GM12878 (cell line): ENCODE data around the gene NKD1. TPM values are rescaled to one million over a fixed set of nuclear protein-coding genes. Genes with fewer than 3 reads are reported as not detected.

Experiments
- ATAC-seq: fragments of 200-7000 bp; cut with Tn5 transposase; 3 replicates; pipeline ENCODE4 v1.9.1; 2020; ENCODE audit warnings: mild to moderate bottlenecking, moderate library complexity
- BruUV-seq: library from RNA; stranded (reverse); fragments of 400-500 nt; replicated peaks from 2 replicates; lab custom pipeline; 2021; lab: Mats Ljungman, UMichigan
- CTCF ChIA-PET: fragments of 300-600 bp; sonication (Branson Sonifier 250); formaldehyde crosslinking; extraction: SDS; loops from one replicate; lab custom pipeline; 2021; ENCODE audit warnings: inconsistent platforms; lab: Yijun Ruan, JAX
- POLR2A ChIA-PET: fragments of 350-600 bp; formaldehyde crosslinking; extraction: SDS; loops from one replicate; lab custom pipeline; 2021; ENCODE audit warnings: inconsistent platforms; lab: Charles Lee
- RAD21 ChIA-PET: fragments of 300-600 bp; sonication (Branson Sonifier 250); formaldehyde crosslinking; loops from one replicate; lab custom pipeline; 2023; ENCODE audit warnings: antibody characterized with exemption; ENCODE audit not compliant: unreplicated experiment; lab: Charles Lee
- SMC1A ChIA-PET: fragments of 300-600 bp; sonication (Branson Sonifier 250); formaldehyde crosslinking; loops from one replicate; lab custom pipeline; 2023; ENCODE audit not compliant: unreplicated experiment, uncharacterized antibody; lab: Charles Lee
- DNase-seq: peaks from one replicate; pipeline ENCODE4 v3.0.0-alpha.2; 2011; ENCODE audit warnings: low read depth, low spot score
- FAIRE-seq: peaks from 3 replicates; lab custom pipeline; 2011; peaks lifted over from hg19 to GRCh38; lab: Jason Lieb, UNC
- H2AFZ ChIP-seq: 2 replicates; pipeline ENCODE4 v1.6.0; 2011; ENCODE audit warnings: low read depth, low read length, control low read depth; ENCODE audit not compliant: control insufficient read depth
- H3K27ac ChIP-seq: 2 replicates; pipeline ENCODE4 v1.5.1; 2011; ENCODE audit warnings: control low read depth; ENCODE audit not compliant: control insufficient read depth, insufficient read depth
- H3K27me3 ChIP-seq, 2 experiments: replicated peaks in 1 of 2; 2 replicates each; pipeline versions ENCODE4 v1.6.0 to v1.6.1; 2011; ENCODE audit warnings: low read length in 1 of 2; ENCODE audit not compliant: control insufficient read depth in 2 of 2, insufficient read depth in 2 of 2
- H3K36me3 ChIP-seq, 2 experiments: 2 replicates each; pipeline ENCODE4 v1.5.1; 2011; ENCODE audit warnings: low read length in 1 of 2; ENCODE audit not compliant: control insufficient read depth in 2 of 2, insufficient read depth in 2 of 2
- H3K4me1 ChIP-seq: 2 replicates; pipeline ENCODE4 v1.6.1; 2011; ENCODE audit warnings: mild to moderate bottlenecking, low read length, moderate library complexity, mixed read lengths; ENCODE audit not compliant: control insufficient read depth, insufficient read depth
- H3K4me2 ChIP-seq: 2 replicates; pipeline ENCODE4 v1.6.0; 2011; ENCODE audit warnings: control low read depth; ENCODE audit not compliant: control insufficient read depth, insufficient read depth
- H3K4me3 ChIP-seq: fragments of 200-600 bp; sonication (generic); 2 replicates; pipeline ENCODE4 v1.5.1; 2016
- H3K79me2 ChIP-seq: 2 replicates; pipeline ENCODE4 v1.6.0; 2011; ENCODE audit warnings: low read length; ENCODE audit not compliant: control insufficient read depth, insufficient read depth
- H3K9ac ChIP-seq: 2 replicates; pipeline ENCODE4 v1.8.0; 2011; ENCODE audit warnings: low read length, control low read depth, mixed read lengths; ENCODE audit not compliant: control insufficient read depth, insufficient read depth
- H3K9me3 ChIP-seq: replicated peaks from 3 replicates; pipeline ENCODE4 v1.5.1; 2011; ENCODE audit warnings: mild to moderate bottlenecking, low read length; ENCODE audit not compliant: control insufficient read depth, insufficient read depth
- H4K20me1 ChIP-seq: 2 replicates; pipeline ENCODE4 v1.6.0; 2011; ENCODE audit not compliant: control insufficient read depth, insufficient read depth
- HDAC2 ChIP-seq: fragments of 200-600 bp; sonication (generic); IDR thresholded peaks from 2 replicates; pipeline ENCODE4 v1.6.1; 2017
- LARP7 ChIP-seq: fragments of 450-650 bp; IDR thresholded peaks from 2 replicates; pipeline ENCODE4 v1.6.1; 2017; ENCODE audit warnings: mild to moderate bottlenecking
- MXI1 ChIP-seq: fragments of 150-350 bp; IDR thresholded peaks from 2 replicates; pipeline ENCODE4 v1.6.1; 2011; ENCODE audit warnings: low read depth, mild to moderate bottlenecking, inconsistent platforms, low read length, improper control_type of control experiment
- NFXL1 ChIP-seq: fragments of 450-650 bp; IDR thresholded peaks from 2 replicates; pipeline ENCODE4 v1.6.1; 2017; ENCODE audit warnings: antibody characterized with exemption, mild to moderate bottlenecking, borderline replicate concordance
- NR2F1 ChIP-seq: fragments of 450-650 bp; conservative IDR thresholded peaks from 2 replicates; pipeline ENCODE4 v1.6.1; 2017; ENCODE audit warnings: mild to moderate bottlenecking
- SMAD5 ChIP-seq: IDR thresholded peaks from 2 replicates; pipeline ENCODE4 v1.6.1; 2016; ENCODE audit warnings: antibody characterized with exemption, low read depth
- SMARCA5 ChIP-seq: fragments of 450-650 bp; IDR thresholded peaks from 2 replicates; pipeline ENCODE4 v1.6.1; 2017; ENCODE audit warnings: mild to moderate bottlenecking
- SMC3 ChIP-seq: IDR thresholded peaks from 2 replicates; pipeline ENCODE4 v1.6.1; 2011; ENCODE audit warnings: low read length, improper control_type of control experiment, borderline replicate concordance
- SP1 ChIP-seq: IDR thresholded peaks from one replicate; pipeline ENCODE4 v1.6.1; 2011; ENCODE audit warnings: low read depth, low read length
- STAT3 ChIP-seq: IDR thresholded peaks from 2 replicates; pipeline ENCODE4 v1.6.1; 2011; ENCODE audit warnings: low read depth, low read length, improper control_type of control experiment
- WGBS: methylation state at CpG from one replicate; pipeline ENCODE4 v1.1.6; 2016; ENCODE audit warnings: low lambda C conversion rate; ENCODE audit not compliant: insufficient replicate concordance, insufficient coverage; ENCODE audit errors: missing lambda C conversion rate; 5-methylcytosine and 5-hydroxymethylcytosine counted together
- in situ Hi-C: fragments of 300-500 bp; cut with MboI; formaldehyde crosslinking; loops from 9 replicates; pipeline ENCODE4 v1.14.3; 2018; ENCODE audit warnings: mixed read lengths
- intact Hi-C: fragments of 100-400 bp; cut with micrococcal nuclease; formaldehyde crosslinking; loops from one replicate; pipeline ENCODE4 v1.14.2; 2022; ENCODE audit not compliant: unreplicated experiment
- polyA plus RNA-seq, 11 experiments: library from polyadenylated mRNA; depleted of rRNA in 4 of 11; unstranded in 6 of 11; stranded (reverse) in 5 of 11; fragments of >200 nt; fragmentation: Nextera tagmentation in 4 of 11; fragmentation: Illumina TruSeq in 1 of 11; extraction: Ambion mirVana in 4 of 11; extraction: Trizol in 1 of 11; gene quantifications; 1 replicate in 1 of 11; 2 replicates in 10 of 11; pipeline versions ENCODE4 v1.2.1 to v1.2.3, GENCODE V29; 2011 to 2016; ENCODE audit warnings: inconsistent platforms in 2 of 11, missing spikeins in 2 of 11, low read depth in 1 of 11
- total RNA-seq, 4 experiments: library from RNA; depleted of rRNA in 3 of 4; stranded (reverse); fragments of >200 nt in 3 of 4; fragmentation: Illumina TruSeq in 1 of 4; extraction: Trizol in 1 of 4; gene quantifications; 2 replicates each; pipeline versions ENCODE4 v1.2.1 to v1.2.3, GENCODE V29; 2013 to 2021
- TF ChIP-seq, protein P1 (sequence below): fragments of 450-650 bp; IDR thresholded peaks from 2 replicates; pipeline ENCODE4 v1.6.1; 2017; ENCODE audit warnings: borderline replicate concordance
- TF ChIP-seq, protein P2 (sequence below): IDR thresholded peaks from 2 replicates; pipeline ENCODE4 v1.6.1; 2012; ENCODE audit warnings: mild to moderate bottlenecking, low read depth, low read length
- TF ChIP-seq, protein P3 (sequence below): fragments of 450-650 bp; IDR thresholded peaks from 2 replicates; pipeline ENCODE4 v1.6.1; 2016; ENCODE audit warnings: mild to moderate bottlenecking
- TF ChIP-seq, protein P4 (sequence below): fragments of 450-650 bp; IDR thresholded peaks from 2 replicates; pipeline ENCODE4 v1.6.1; 2017; ENCODE audit warnings: antibody characterized with exemption, mild to moderate bottlenecking, moderate library complexity

The NKD1 gene
- total and polyA plus RNA-seq, 10 of the 15 experiments (the other 5 are each of a cell fraction or from before 2014, with no cell fraction given) = under 0.01 to 0.49 (median 0.04) TPM; not detected in 2

DNA sequence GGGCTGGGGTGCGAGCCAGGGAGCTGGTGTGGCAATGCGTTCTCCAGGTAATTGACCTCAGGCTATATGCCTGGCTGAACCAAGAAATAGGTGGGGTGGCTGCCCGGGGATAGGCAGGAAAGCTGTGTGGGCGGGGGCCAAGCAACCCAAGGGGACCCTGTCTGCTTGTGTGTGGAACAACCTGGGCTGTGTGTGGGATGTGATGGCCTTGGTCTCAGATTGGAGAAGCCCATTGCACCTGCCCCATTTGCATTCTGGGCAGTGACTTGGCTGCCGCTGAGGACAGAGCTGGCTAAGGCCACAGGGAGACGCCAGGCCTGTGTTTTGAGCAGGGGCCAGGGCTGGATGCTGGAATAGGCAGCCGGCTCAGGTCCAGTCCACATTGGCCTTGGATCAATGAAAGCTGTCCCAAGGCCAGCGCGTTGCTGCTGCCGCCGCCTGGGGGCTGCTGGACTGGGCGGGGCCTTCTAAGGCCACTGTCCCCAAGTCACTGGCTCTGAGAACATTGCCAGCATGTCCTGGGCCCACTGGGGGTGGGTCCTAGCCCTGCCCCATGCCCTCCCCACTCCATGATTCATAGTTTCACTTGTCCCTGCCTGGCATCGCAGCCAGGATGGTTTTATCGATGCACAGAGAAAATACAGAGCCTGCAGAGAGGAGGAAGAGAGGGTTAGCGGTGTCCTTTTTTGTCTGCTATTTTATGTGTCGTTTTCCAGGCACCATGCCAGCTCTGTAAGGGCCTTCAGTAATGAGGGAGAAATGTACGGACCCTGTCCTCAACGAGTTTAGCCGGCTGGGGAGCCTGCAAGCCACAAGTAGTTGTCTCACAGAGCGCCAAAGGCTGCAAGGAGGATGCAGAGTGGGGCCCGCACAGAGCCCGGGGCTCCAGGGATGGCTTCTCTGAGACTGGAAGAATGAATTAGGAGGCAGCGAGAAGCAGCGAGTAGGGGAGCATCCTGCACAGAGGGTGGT, 43.9 kb downstream of the NKD1 start:
- no peaks in the 10 kb centered on the region for H4K20me1 ChIP-seq
- H3K9ac ChIP-seq = no peak overlapping the region
- no peak overlapping the region for H3K27ac ChIP-seq
- no peak overlapping the region for H3K4me3 ChIP-seq
- ChIA-PET POLR2A (no interaction called here), SMC1A (interaction anchor here (1.3 kb wide), 1 partner anchor 214 kb away, joined by 5 read pairs; no protein-coding TSS in a partner anchor), CTCF (interaction anchor here (1.3 to 2.5 kb wide), 2 partner anchors 104 to 214 kb away, joined by 3 to 15 read pairs; no protein-coding TSS in a partner anchor), RAD21 (interaction anchor here (0.6 kb wide), 1 partner anchor 643 kb away, joined by 4 read pairs; no protein-coding TSS in a partner anchor)
- no peaks in the 10 kb centered on the region; the same call in 2 of the 3 replicates for H3K9me3 ChIP-seq
- FAIRE-seq (no peak), ATAC-seq (no peak), DNase-seq (no peak)
- intact Hi-C loops (no loop called here), in situ Hi-C loops (no loop called here)
- no peak overlapping the region for H2AFZ ChIP-seq
- no peaks in the 10 kb centered on the region for H3K79me2 ChIP-seq
- H3K27me3 ChIP-seq = no peaks in the 10 kb centered on the region
- H3K36me3 ChIP-seq = no peaks in the 10 kb centered on the region
- no TSS peak for BruUV-seq
- no peak overlapping the region for H3K4me2 ChIP-seq
- 62% methylated on average over 24 of the region's 24 CpGs for WGBS
- peaks cover 10% of the 10 kb centered on the region for H3K4me1 ChIP-seq
- TF ChIP-seq HDAC2 (no peak), SMC3 (no peak), NFXL1 (no peak), NR2F1 (no peak), LARP7 (no peak), MXI1 (no peak), SP1 (no peak), SMAD5 (no peak), STAT3 (no peak), SMARCA5 (no peak)
- TF ChIP-seq, protein P1, sequence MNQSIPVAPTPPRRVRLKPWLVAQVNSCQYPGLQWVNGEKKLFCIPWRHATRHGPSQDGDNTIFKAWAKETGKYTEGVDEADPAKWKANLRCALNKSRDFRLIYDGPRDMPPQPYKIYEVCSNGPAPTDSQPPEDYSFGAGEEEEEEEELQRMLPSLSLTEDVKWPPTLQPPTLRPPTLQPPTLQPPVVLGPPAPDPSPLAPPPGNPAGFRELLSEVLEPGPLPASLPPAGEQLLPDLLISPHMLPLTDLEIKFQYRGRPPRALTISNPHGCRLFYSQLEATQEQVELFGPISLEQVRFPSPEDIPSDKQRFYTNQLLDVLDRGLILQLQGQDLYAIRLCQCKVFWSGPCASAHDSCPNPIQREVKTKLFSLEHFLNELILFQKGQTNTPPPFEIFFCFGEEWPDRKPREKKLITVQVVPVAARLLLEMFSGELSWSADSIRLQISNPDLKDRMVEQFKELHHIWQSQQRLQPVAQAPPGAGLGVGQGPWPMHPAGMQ = no peak
- TF ChIP-seq, protein P2, sequence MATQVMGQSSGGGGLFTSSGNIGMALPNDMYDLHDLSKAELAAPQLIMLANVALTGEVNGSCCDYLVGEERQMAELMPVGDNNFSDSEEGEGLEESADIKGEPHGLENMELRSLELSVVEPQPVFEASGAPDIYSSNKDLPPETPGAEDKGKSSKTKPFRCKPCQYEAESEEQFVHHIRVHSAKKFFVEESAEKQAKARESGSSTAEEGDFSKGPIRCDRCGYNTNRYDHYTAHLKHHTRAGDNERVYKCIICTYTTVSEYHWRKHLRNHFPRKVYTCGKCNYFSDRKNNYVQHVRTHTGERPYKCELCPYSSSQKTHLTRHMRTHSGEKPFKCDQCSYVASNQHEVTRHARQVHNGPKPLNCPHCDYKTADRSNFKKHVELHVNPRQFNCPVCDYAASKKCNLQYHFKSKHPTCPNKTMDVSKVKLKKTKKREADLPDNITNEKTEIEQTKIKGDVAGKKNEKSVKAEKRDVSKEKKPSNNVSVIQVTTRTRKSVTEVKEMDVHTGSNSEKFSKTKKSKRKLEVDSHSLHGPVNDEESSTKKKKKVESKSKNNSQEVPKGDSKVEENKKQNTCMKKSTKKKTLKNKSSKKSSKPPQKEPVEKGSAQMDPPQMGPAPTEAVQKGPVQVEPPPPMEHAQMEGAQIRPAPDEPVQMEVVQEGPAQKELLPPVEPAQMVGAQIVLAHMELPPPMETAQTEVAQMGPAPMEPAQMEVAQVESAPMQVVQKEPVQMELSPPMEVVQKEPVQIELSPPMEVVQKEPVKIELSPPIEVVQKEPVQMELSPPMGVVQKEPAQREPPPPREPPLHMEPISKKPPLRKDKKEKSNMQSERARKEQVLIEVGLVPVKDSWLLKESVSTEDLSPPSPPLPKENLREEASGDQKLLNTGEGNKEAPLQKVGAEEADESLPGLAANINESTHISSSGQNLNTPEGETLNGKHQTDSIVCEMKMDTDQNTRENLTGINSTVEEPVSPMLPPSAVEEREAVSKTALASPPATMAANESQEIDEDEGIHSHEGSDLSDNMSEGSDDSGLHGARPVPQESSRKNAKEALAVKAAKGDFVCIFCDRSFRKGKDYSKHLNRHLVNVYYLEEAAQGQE = no peak
- TF ChIP-seq, protein P3, sequence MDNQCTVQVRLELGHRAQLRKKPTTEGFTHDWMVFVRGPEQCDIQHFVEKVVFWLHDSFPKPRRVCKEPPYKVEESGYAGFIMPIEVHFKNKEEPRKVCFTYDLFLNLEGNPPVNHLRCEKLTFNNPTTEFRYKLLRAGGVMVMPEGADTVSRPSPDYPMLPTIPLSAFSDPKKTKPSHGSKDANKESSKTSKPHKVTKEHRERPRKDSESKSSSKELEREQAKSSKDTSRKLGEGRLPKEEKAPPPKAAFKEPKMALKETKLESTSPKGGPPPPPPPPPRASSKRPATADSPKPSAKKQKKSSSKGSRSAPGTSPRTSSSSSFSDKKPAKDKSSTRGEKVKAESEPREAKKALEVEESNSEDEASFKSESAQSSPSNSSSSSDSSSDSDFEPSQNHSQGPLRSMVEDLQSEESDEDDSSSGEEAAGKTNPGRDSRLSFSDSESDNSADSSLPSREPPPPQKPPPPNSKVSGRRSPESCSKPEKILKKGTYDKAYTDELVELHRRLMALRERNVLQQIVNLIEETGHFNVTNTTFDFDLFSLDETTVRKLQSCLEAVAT = no peak
- TF ChIP-seq, protein P4, sequence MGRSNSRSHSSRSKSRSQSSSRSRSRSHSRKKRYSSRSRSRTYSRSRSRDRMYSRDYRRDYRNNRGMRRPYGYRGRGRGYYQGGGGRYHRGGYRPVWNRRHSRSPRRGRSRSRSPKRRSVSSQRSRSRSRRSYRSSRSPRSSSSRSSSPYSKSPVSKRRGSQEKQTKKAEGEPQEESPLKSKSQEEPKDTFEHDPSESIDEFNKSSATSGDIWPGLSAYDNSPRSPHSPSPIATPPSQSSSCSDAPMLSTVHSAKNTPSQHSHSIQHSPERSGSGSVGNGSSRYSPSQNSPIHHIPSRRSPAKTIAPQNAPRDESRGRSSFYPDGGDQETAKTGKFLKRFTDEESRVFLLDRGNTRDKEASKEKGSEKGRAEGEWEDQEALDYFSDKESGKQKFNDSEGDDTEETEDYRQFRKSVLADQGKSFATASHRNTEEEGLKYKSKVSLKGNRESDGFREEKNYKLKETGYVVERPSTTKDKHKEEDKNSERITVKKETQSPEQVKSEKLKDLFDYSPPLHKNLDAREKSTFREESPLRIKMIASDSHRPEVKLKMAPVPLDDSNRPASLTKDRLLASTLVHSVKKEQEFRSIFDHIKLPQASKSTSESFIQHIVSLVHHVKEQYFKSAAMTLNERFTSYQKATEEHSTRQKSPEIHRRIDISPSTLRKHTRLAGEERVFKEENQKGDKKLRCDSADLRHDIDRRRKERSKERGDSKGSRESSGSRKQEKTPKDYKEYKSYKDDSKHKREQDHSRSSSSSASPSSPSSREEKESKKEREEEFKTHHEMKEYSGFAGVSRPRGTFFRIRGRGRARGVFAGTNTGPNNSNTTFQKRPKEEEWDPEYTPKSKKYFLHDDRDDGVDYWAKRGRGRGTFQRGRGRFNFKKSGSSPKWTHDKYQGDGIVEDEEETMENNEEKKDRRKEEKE = no peak
